Measurements from ENCODE around the gene TRIM45.
"Not testable (repeated sequence)": the region's sequence is repeated elsewhere in the genome, so short reads cannot be mapped to it uniquely, and the experiment has no call there.

The TRIM45 gene

GRCh38 chr1:117161887-117162286, 40.3 kb upstream of the TRIM45 start:
- no peak for DNase-seq (ENCODE audit: low read depth)
- no peak overlapping the region for H3K4me3 ChIP-seq (ENCODE audit: control insufficient read depth, low read depth, low read length)
- TF ChIP-seq, protein P1, sequence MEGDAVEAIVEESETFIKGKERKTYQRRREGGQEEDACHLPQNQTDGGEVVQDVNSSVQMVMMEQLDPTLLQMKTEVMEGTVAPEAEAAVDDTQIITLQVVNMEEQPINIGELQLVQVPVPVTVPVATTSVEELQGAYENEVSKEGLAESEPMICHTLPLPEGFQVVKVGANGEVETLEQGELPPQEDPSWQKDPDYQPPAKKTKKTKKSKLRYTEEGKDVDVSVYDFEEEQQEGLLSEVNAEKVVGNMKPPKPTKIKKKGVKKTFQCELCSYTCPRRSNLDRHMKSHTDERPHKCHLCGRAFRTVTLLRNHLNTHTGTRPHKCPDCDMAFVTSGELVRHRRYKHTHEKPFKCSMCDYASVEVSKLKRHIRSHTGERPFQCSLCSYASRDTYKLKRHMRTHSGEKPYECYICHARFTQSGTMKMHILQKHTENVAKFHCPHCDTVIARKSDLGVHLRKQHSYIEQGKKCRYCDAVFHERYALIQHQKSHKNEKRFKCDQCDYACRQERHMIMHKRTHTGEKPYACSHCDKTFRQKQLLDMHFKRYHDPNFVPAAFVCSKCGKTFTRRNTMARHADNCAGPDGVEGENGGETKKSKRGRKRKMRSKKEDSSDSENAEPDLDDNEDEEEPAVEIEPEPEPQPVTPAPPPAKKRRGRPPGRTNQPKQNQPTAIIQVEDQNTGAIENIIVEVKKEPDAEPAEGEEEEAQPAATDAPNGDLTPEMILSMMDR (conservative IDR thresholded peaks at IDR 0.05; ENCODE audit: control insufficient read depth, insufficient read depth, low read depth, low read length) = no peak

DNA sequence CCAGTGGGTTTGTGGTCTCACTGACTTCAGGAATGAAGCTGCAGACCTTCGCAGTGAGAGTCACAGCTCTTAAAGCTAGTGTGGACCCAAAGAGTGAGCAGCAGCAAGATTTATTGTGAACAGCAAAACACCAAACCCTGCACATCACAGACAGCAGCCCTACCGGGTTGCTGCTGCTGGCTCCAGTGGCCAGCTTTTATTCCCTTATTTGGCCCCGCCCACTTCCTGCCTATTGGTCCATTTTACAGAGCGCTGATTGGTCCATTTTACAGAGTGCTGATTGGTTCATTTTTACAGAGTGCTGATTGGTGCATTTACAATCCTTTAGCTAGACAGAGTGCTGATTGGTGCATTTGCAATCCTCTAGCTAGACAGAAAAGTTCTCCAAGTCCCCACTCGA, 29.8 kb upstream of the TRIM45 start:
- DNase-seq (ENCODE audit: low read depth); H3K4me3 ChIP-seq (ENCODE audit: control insufficient read depth, low read depth, low read length): not testable (repeated sequence)

- peak; percentile 39 for DNase-seq (ENCODE audit: low read depth)
- no peak overlapping the region for H3K4me3 ChIP-seq (ENCODE audit: control insufficient read depth, low read depth, low read length)
- TF ChIP-seq, protein P1 (conservative IDR thresholded peaks at IDR 0.05; ENCODE audit: control insufficient read depth, insufficient read depth, low read depth, low read length) = no peak
Measured at GRCh38 chr1:117150316-117150715, 28.8 kb upstream of the TRIM45 start.

DNA sequence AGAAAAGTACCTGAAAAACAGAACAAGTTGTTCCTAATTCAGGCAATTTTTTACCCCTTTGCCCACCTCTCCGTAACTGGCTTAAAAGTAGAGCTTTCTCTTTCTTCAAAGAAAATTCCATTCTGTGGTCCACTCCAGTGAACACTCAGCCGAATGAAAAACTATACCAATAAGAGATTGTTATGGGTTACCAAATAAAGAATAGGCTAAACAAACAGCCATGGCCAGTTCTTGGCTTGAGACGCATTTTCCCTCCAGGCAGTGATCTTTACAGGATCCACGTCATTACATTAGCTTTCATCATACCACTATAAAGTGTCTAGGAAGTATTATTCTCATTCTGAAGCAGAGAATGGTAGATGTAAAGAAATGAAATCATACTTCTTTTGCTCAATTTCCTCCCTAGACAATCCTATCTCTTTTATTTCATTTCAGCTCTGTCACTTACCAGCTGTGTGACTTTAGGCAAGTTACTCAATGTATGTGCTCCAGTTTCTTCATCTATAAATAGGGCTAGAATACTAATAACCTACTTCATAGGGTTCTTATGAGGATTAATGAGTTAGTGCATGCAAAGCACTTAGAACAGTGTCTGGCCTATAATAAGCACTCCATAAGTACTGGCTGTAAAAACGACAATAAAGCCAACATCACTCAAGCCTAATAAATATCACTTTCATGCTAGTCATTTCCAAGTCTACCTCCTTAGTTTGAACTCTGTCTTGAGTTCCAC, 26.5 kb upstream of the TRIM45 start:
- no peak for DNase-seq (ENCODE audit: low read depth)
- H3K4me3 ChIP-seq (ENCODE audit: control insufficient read depth, low read depth, low read length) = no peak overlapping the region
- TF ChIP-seq, protein P1 (conservative IDR thresholded peaks at IDR 0.05; ENCODE audit: control insufficient read depth, insufficient read depth, low read depth, low read length) = no peak

GRCh38 chr1:117147341-117147831, 25.8 kb upstream of the TRIM45 start:
- no peak for DNase-seq (ENCODE audit: low read depth)
- TF ChIP-seq, protein P1 (conservative IDR thresholded peaks at IDR 0.05; ENCODE audit: control insufficient read depth, insufficient read depth, low read depth, low read length) = no peak
- H3K4me3 ChIP-seq (ENCODE audit: control insufficient read depth, low read depth, low read length) = no peak overlapping the region

GRCh38 chr1:117146575-117147340, 25.2 kb upstream of the TRIM45 start:
- peak; percentile 92 for DNase-seq (ENCODE audit: low read depth)
- TF ChIP-seq, protein P1 (conservative IDR thresholded peaks at IDR 0.05; ENCODE audit: control insufficient read depth, insufficient read depth, low read depth, low read length) = no peak
- no peak overlapping the region for H3K4me3 ChIP-seq (ENCODE audit: control insufficient read depth, low read depth, low read length)

- H3K4me3 ChIP-seq (ENCODE audit: control insufficient read depth, low read depth, low read length) = no peak overlapping the region
- DNase-seq (ENCODE audit: low read depth) = no peak
- TF ChIP-seq, protein P1 (conservative IDR thresholded peaks at IDR 0.05; ENCODE audit: control insufficient read depth, insufficient read depth, low read depth, low read length) = no peak
Measured at GRCh38 chr1:117146072-117146471, 24.5 kb upstream of the TRIM45 start.
